Thyroid gland (tissue), 4 donors: ENCODE measurements around the gene POC1A. TPM values are rescaled to one million over a fixed set of nuclear protein-coding genes. Genes with fewer than 3 reads are reported as not detected.
"Not testable (repeated sequence)": the region's sequence is repeated elsewhere in the genome, so short reads cannot be mapped to it uniquely, and the experiment has no call there.

ENCODE experiments used
- DNase-seq, 2 donors: peaks; one replicate each; pipeline ENCODE4 v3.0.0-alpha.2; 2019
- H3K27ac ChIP-seq, 3 donors: fragments of 200-600 bp; sonication (generic); 1 replicate in 2 of 3; 2 replicates in 1 of 3; pipeline ENCODE4 v1.5.1; 2016 to 2019; ENCODE audit warnings: mild to moderate bottlenecking in 1 of 3, moderate library complexity in 1 of 3
- H3K27me3 ChIP-seq: fragments of 200-600 bp; sonication (generic); one replicate; pipeline ENCODE4 v1.5.1; 2019
- H3K36me3 ChIP-seq, 2 donors: fragments of 200-600 bp; sonication (generic); one replicate each; pipeline ENCODE4 v1.5.1; 2016 to 2019
- H3K4me1 ChIP-seq, 2 donors: fragments of 200-600 bp; sonication (generic); one replicate each; pipeline ENCODE4 v1.5.1; 2017 to 2019
- H3K4me3 ChIP-seq, 3 donors: fragments of 200-600 bp; sonication (generic); replicated peaks in 1 of 3; 1 replicate in 2 of 3; 2 replicates in 1 of 3; pipeline ENCODE4 v1.5.1; 2016; ENCODE audit warnings: mild to moderate bottlenecking in 1 of 3
- H3K9me3 ChIP-seq: fragments of 200-600 bp; sonication (generic); one replicate; pipeline ENCODE4 v1.5.1; 2017
- POLR2A ChIP-seq, 2 donors: fragments of 450-650 bp; IDR thresholded peaks; one replicate each; pipeline ENCODE4 v1.6.1; 2017; ENCODE audit warnings: antibody characterized with exemption in 2 of 2, mild to moderate bottlenecking in 2 of 2, moderate library complexity in 1 of 2
- WGBS, 2 donors: methylation state at CpG; one replicate each; pipeline ENCODE4 v1.1.5; 2017; 5-methylcytosine and 5-hydroxymethylcytosine counted together
- intact Hi-C: fragments of 100-400 bp; cut with DNase I; formaldehyde crosslinking; loops from one replicate; pipeline ENCODE4 v1.15.1; 2023
- total RNA-seq, 4 donors: library from RNA; depleted of rRNA; stranded (reverse); fragments of >200 nt; gene quantifications; one replicate each; pipeline ENCODE4 v1.2.3, GENCODE V29; 2016
- TF ChIP-seq, protein P1 (sequence below), 6 experiments: fragments of 200-600 bp in 3 of 6; fragments of 450-650 bp in 3 of 6; sonication (generic) in 3 of 6; IDR thresholded peaks; one replicate each; pipeline ENCODE4 v1.5.1; 2016 to 2019; ENCODE audit warnings: antibody characterized with exemption in 6 of 6, mild to moderate bottlenecking in 2 of 6, inconsistent platforms in 1 of 6, moderate library complexity in 1 of 6

The POC1A gene
- total RNA-seq, 4 donors from 2014 or later, result 0.40 to 2.8 (median 1.5) TPM

GRCh38 chr3:52175416-52176179 lies 21.4 kb upstream of the POC1A start:
- no peaks in the 10 kb centered on the region for H3K9me3 ChIP-seq
- no peak overlapping the region for H3K27ac ChIP-seq
- DNase-seq, result no peak
- no peaks in the 10 kb centered on the region for H3K27me3 ChIP-seq
- H3K36me3 ChIP-seq, result no peaks in the 10 kb centered on the region
- no peak overlapping the region for H3K4me3 ChIP-seq
- intact Hi-C loops, result no loop called here
- WGBS, 2 donors, result 93 to 95% methylated on average over 12 to 14 of the region's 14 CpGs
- H3K4me1 ChIP-seq, result no peaks in the 10 kb centered on the region
- TF ChIP-seq POLR2A (IDR thresholded peaks at IDR 0.05), result no peak
- TF ChIP-seq, protein P1, sequence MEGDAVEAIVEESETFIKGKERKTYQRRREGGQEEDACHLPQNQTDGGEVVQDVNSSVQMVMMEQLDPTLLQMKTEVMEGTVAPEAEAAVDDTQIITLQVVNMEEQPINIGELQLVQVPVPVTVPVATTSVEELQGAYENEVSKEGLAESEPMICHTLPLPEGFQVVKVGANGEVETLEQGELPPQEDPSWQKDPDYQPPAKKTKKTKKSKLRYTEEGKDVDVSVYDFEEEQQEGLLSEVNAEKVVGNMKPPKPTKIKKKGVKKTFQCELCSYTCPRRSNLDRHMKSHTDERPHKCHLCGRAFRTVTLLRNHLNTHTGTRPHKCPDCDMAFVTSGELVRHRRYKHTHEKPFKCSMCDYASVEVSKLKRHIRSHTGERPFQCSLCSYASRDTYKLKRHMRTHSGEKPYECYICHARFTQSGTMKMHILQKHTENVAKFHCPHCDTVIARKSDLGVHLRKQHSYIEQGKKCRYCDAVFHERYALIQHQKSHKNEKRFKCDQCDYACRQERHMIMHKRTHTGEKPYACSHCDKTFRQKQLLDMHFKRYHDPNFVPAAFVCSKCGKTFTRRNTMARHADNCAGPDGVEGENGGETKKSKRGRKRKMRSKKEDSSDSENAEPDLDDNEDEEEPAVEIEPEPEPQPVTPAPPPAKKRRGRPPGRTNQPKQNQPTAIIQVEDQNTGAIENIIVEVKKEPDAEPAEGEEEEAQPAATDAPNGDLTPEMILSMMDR (IDR thresholded peaks at IDR 0.05), result no peak

DNA sequence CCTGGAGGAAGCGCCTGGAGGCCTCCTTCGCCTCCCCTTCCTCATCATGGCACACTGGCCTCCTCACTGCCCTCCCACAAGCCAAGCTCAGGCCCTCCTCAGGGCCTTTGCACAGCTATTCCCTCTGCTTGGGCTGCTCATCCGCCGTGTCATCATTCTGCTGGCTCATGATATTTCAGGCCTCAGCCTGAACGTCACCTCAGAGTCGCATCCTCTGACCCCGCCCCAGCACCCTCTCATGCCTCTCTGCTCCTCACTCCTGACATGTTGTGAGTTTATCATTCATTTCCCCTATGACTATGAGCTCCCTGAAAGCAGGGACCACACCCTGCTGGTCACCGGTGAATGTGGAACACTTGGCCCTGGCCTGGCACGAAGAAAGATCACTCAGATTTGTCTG lies 20.7 kb upstream of the POC1A start:
- Histone ChIP-seq H3K27me3 (no peaks in the 10 kb centered on the region), H3K36me3 (no peaks in the 10 kb centered on the region), H3K4me1 (no peaks in the 10 kb centered on the region), H3K27ac (no peak overlapping the region), H3K4me3 (no peak overlapping the region), H3K9me3 (no peaks in the 10 kb centered on the region)
- intact Hi-C loops, result no loop called here
- WGBS, 2 donors, result 92 to 94% methylated on average over 9 of the region's 9 CpGs
- no peak for TF ChIP-seq POLR2A (IDR thresholded peaks at IDR 0.05)
- TF ChIP-seq, protein P1 (IDR thresholded peaks at IDR 0.05), result no peak
- no peak for DNase-seq

- Histone ChIP-seq H3K4me1 (no peaks in the 10 kb centered on the region), H3K9me3 (no peaks in the 10 kb centered on the region), H3K4me3 (no peak overlapping the region), H3K27me3 (no peaks in the 10 kb centered on the region), H3K27ac (no peak overlapping the region), H3K36me3 (no peaks in the 10 kb centered on the region)
- no peak for TF ChIP-seq POLR2A (IDR thresholded peaks at IDR 0.05)
- TF ChIP-seq, protein P1 (IDR thresholded peaks at IDR 0.05), result no peak
- intact Hi-C loops, result no loop called here
- DNase-seq, result no peak
- 100% methylated on average over 1 of the region's 1 CpG for WGBS, 2 donors
Measured at GRCh38 chr3:52173101-52173500, 18.9 kb upstream of the POC1A start.

DNA sequence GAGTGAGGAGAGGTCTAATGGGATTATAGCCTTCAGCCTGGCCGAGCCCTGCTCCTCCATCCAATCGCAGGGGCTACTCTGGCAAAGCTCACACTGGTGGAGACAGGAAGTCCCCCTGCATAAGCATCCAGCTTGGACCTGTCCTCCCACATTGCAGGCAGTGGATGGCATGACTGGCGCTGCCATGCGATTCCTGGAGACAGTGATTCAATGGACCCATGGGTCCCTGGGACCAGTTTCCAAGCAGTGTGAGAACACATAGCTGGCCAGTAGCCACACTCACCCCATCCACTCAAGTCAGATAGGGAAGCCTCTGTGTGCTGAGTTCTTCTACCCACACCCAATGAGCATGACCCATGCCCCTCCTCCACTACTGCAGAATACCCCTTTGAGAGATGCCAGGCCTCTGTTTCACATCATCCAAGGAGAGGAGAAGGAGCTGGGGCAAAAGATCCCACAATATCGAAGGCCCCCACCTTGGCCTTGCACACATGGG lies 18.1 kb upstream of the POC1A start:
- intact Hi-C loops, result no loop called here
- no peak for TF ChIP-seq POLR2A (IDR thresholded peaks at IDR 0.05)
- TF ChIP-seq, protein P1 (IDR thresholded peaks at IDR 0.05), result no peak
- no peaks in the 10 kb centered on the region for H3K36me3 ChIP-seq
- no peaks in the 10 kb centered on the region for H3K9me3 ChIP-seq
- 82 to 100% methylated on average over 1 to 2 of the region's 5 CpGs for whole genome bisulfite sequencing, 2 donors
- no peaks in the 10 kb centered on the region for H3K4me1 ChIP-seq
- no peak overlapping the region for H3K27ac ChIP-seq
- no peaks in the 10 kb centered on the region for H3K27me3 ChIP-seq
- no peak for DNase-seq
- H3K4me3 ChIP-seq, result no peak overlapping the region

DNA sequence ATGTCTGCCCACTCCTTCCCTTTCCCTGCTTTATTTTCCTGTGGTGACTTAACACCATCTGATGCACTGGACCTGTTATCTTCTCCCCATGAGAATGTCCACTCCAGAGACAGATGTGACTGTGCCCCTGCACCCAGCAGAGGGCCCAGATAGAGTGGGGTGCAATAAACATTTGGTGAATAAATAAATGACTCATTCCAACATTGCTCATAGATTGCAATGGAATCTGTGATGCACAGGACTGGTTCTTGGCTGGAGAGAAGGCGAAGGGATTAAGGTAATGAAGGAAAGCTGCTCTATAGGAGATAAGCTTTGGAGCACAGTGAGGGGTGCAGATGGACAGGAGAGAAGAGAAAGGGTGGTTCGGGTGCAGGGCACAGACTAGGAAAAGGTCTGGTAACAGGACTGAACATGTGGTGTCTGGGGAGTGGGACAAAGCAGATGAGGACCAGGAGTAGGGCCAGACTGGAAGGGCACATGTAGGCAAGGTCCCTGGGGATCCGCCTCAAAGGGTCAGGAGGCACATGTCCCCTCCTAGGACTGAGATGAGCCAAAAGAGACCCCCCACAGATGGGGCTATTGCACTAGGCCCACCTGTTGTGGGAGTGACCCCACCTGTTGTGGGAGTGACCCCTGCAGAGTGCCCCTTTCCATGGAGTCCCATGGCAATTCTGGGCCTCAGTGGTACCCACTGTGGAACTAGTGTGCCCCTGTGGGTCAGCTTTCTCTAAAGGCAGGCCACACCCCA lies 17.5 kb upstream of the POC1A start:
- 91 to 93% methylated on average over 3 of the region's 3 CpGs for WGBS, 2 donors

DNA sequence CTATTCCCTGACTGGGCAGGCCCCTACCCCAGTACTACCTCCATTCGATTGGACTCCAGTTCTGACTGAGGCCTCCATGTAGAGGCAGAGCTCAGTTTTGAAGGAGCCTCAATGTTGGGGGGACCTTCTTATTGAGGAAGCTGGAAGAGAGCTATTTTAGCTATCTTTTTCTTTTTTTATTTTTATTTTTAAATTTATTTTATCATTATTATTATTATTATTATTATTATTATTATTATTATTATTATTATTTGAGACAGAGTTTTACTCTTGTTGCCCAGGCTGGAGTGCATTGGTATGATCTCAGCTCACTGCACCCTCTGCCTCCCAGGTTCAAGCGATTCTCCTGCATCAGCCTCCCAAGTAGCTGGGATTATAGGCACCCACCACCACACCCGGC lies 16.0 kb upstream of the POC1A start:
- H3K9me3 ChIP-seq, H3K4me1 ChIP-seq, H3K27ac ChIP-seq, intact Hi-C loops, DNase-seq, H3K27me3 ChIP-seq, H3K36me3 ChIP-seq, H3K4me3 ChIP-seq: not testable (repeated sequence)
- WGBS, 2 donors, result 98 to 99% methylated on average over 3 of the region's 3 CpGs

More for the DNA sequence above, 17.5 kb upstream of the POC1A start:
- H3K36me3 ChIP-seq, result no peaks in the 10 kb centered on the region
- H3K4me3 ChIP-seq, result no peak overlapping the region
- H3K9me3 ChIP-seq, result no peaks in the 10 kb centered on the region
- TF ChIP-seq POLR2A (IDR thresholded peaks at IDR 0.05), result no peak
- TF ChIP-seq, protein P1 (IDR thresholded peaks at IDR 0.05), result no peak
- no peaks in the 10 kb centered on the region for H3K4me1 ChIP-seq
- H3K27me3 ChIP-seq, result no peaks in the 10 kb centered on the region
- H3K27ac ChIP-seq, result no peak overlapping the region
- intact Hi-C loops, result no loop called here
- DNase-seq, result no peak
